ENCODE measurements around the gene SKI.

The SKI gene

DNA sequence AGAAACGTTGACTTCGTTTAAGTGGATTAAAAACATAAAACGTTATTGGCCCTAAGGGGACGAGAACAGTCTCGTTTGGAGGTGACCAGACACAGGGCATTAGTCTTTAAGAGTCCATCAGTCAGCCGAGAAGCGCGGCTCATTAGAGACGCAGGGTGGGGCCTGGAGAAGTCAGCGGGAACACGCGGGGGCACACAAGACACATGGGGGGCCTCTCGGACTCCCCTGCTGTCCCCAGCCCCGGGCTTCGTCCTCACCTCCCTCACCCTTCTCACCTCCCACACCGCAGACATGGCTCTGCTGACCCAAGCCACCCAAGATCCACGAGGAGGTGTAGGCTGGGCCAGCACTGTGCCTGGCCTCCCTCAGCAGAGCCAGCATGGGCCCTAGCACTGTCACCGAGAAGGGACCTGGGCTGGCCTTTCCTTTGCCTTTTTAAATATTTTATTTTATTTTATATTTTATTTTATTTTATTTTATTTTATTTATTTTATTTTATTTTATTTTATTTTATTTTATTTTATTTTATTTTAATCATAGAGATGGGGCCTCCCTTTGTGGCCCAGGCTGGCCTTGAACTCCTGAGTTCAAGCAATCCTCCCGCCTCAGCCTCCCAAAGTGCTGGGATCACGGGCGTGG lies 114.4 kb downstream of the SKI start:
- H3K9me3 ChIP-seq (ENCODE audit: control insufficient read depth in 2 of 2, low read length in 2 of 2): no peaks in the 10 kb centered on the region

DNA sequence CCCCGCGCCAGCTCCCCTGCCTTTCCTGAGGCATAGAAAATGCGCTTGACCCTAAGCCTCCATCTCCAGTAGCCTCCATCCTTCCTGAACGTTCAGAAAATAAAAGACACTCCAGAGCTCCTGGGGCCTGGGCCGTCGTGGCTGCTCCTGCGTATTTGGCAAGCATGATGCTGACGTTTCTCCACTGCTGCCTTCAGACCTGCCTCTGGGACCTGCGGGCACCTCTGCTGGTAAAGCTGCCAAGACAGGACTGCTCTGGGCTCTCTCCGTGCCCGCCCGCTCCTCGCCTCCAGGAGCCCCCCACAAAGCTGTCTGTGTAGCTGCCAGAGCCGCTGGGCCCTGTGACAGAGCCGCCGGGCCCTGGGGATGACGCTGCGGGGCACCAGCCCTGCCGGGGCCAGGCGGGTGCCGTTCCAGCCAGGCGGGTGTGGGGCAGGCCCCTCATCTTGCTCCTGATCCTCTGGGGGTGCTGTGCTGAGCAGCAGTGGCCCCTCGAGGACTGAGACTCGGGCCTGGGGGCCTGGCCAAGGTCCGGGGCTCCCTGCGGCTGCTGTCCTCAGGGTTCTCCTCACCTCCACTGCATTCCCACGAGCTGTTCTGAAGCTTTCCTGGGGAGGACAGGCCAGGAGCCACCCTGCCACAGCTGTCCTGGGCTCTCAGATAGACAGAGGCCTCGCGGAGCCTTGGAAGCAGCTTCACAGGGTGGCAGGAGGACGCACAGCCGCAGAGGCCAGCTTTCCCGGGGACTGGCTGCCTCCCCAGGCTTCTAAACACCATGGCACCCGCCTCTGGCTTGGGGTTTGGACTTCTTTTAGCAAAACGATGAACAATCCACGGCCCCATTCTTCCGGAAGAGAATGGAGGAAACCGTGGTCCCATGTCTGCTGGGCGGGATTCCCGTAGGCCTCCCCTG lies 115.2 kb downstream of the SKI start:
- Histone ChIP-seq H3K36me3 (ENCODE audit: control insufficient read depth in 2 of 2, insufficient read depth in 2 of 2, low read length in 2 of 2) (no peaks in the 10 kb centered on the region), H3K27ac (ENCODE audit: low read length) (no peak overlapping the region), H3K9ac (ENCODE audit: low read length in 2 of 2) (no peak overlapping the region), H3K4me3 (ENCODE audit: low read length in 2 of 2) (no peak overlapping the region), H3K9me3 (ENCODE audit: control insufficient read depth in 2 of 2, low read length in 2 of 2) (no peaks in the 10 kb centered on the region), H3K4me1 (ENCODE audit: control insufficient read depth, insufficient read depth, low read length) (no peaks in the 10 kb centered on the region), H3K27me3 (ENCODE audit: control insufficient read depth in 1 of 2, insufficient read depth in 2 of 2, low read length in 2 of 2) (no peaks in the 10 kb centered on the region)

More for the DNA sequence above, 114.4 kb downstream of the SKI start:
- no peaks in the 10 kb centered on the region for H3K36me3 ChIP-seq (ENCODE audit: control insufficient read depth in 2 of 2, insufficient read depth in 2 of 2, low read length in 2 of 2)
- H3K9ac ChIP-seq (ENCODE audit: low read length in 2 of 2): no peak overlapping the region
- no peak overlapping the region for H3K27ac ChIP-seq (ENCODE audit: low read length)
- no peaks in the 10 kb centered on the region for H3K4me1 ChIP-seq (ENCODE audit: control insufficient read depth, insufficient read depth, low read length)
- no peaks in the 10 kb centered on the region for H3K27me3 ChIP-seq (ENCODE audit: control insufficient read depth in 1 of 2, insufficient read depth in 2 of 2, low read length in 2 of 2)
- no peak overlapping the region for H3K4me3 ChIP-seq (ENCODE audit: low read length in 2 of 2)

DNA sequence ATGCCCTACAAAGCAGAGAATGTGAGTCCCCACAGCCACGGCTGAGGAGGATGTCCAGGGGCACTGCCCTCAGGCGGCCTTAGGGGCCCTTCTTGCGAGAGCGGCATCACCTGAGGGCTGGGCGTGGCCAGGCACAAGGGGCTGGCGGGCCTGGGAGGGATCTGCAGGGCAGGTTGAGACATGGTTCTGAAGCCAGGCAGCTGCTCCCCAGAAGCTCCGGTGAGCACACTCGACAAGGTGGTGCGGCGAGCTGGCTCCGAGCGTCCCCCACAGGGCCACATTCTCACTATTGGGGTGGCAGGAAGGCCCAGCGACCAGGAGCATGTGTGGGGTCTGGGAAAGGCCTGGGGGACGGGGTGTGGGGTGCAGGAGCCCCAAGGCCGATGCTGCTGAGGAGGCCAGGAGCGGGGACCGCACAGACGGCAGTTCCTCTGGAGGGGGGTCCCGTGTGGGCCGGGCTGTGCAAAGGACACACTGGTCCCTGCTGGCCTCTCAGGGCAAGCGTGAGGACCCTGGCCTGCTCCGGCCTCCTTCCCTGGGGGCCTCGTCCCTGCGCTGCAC lies 116.1 kb downstream of the SKI start:
- no peaks in the 10 kb centered on the region for H3K9me3 ChIP-seq (ENCODE audit: control insufficient read depth in 2 of 2, low read length in 2 of 2)
- H3K4me3 ChIP-seq (ENCODE audit: low read length in 2 of 2): no peak overlapping the region
- H3K27ac ChIP-seq (ENCODE audit: low read length): no peak overlapping the region
- H3K9ac ChIP-seq (ENCODE audit: low read length in 2 of 2): no peak overlapping the region
- no peaks in the 10 kb centered on the region for H3K36me3 ChIP-seq (ENCODE audit: control insufficient read depth in 2 of 2, insufficient read depth in 2 of 2, low read length in 2 of 2)
- H3K4me1 ChIP-seq (ENCODE audit: control insufficient read depth, insufficient read depth, low read length): no peaks in the 10 kb centered on the region
- no peaks in the 10 kb centered on the region for H3K27me3 ChIP-seq (ENCODE audit: control insufficient read depth in 1 of 2, insufficient read depth in 2 of 2, low read length in 2 of 2)

DNA sequence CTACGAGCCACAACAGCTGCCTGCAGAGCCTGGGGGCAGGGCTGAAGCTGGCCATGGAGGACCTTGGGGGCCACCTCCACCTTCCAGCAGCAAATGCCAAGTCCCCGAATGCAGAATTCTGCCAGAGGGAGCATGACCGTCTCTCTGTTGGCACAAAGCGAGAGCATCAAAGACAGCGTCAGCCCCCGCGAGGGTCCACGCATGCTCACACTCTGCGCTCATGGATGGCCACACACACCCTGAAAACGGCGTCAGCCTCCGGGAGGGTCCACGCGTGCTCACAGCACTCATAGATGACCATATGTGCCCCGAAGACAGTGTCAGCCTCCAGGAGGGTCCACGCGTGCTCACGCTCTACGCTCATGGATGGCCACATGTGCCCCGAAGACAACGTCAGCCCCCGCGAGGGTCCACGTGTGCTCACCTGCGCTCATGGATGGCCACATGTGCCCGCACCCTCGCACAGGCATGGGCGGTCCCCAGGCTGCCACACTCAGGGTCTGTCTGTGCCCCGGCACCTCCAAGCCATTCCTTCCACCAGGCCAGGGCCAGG lies 116.7 kb downstream of the SKI start:
- H3K9me3 ChIP-seq (ENCODE audit: control insufficient read depth in 2 of 2, low read length in 2 of 2): no peaks in the 10 kb centered on the region
- no peaks in the 10 kb centered on the region for H3K36me3 ChIP-seq (ENCODE audit: control insufficient read depth in 2 of 2, insufficient read depth in 2 of 2, low read length in 2 of 2)

DNA sequence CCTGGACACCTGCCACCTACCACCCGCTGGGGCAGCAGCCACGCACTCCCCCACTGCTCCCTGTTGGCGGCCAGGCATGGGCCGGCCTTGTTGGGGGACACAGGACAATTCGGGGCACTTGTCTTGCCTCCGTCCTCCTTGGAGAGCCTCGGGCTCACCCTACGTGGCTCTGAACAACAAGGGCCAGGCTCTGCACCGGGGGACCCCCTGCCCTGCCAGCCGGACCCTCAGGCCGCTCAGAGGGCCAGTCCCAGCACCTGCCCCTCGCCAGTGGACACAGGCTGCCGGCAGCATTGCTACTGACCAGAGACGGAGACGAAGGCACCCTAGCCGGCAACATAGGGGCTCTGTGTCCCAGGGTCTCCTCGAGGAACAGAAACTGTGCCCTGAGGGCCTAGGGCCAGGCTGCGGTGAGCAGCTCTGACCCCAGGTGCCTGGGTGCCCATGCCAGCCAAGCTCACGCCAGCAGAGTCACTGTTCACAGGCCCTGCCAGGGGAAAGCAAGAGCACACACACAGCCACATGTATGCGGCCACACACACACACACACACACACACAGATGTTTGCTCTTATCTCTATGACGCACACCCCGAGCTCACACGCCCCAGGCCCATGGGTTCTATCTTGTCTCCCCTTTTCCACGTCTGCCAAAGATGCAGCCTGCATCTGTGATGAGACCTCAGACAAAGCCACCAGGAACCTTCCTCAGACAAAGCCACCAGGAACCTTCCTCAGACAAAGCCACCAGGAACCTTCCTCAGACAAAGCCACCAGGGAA lies 117.4 kb downstream of the SKI start:
- no peak overlapping the region for H3K4me3 ChIP-seq (ENCODE audit: low read length in 2 of 2)
- H3K27ac ChIP-seq (ENCODE audit: low read length): no peak overlapping the region
- H3K9ac ChIP-seq (ENCODE audit: low read length in 2 of 2): no peak overlapping the region
- H3K27me3 ChIP-seq (ENCODE audit: control insufficient read depth in 1 of 2, insufficient read depth in 2 of 2, low read length in 2 of 2): no peaks in the 10 kb centered on the region
- no peaks in the 10 kb centered on the region for H3K36me3 ChIP-seq (ENCODE audit: control insufficient read depth in 2 of 2, insufficient read depth in 2 of 2, low read length in 2 of 2)
- no peaks in the 10 kb centered on the region for H3K9me3 ChIP-seq (ENCODE audit: control insufficient read depth in 2 of 2, low read length in 2 of 2)
- H3K4me1 ChIP-seq (ENCODE audit: control insufficient read depth, insufficient read depth, low read length): no peaks in the 10 kb centered on the region

More for the DNA sequence above, 116.7 kb downstream of the SKI start:
- Histone ChIP-seq H3K9ac (ENCODE audit: low read length in 2 of 2) (no peak overlapping the region), H3K27ac (ENCODE audit: low read length) (no peak overlapping the region), H3K4me1 (ENCODE audit: control insufficient read depth, insufficient read depth, low read length) (no peaks in the 10 kb centered on the region), H3K27me3 (ENCODE audit: control insufficient read depth in 1 of 2, insufficient read depth in 2 of 2, low read length in 2 of 2) (no peaks in the 10 kb centered on the region), H3K4me3 (ENCODE audit: low read length in 2 of 2) (no peak overlapping the region)

DNA sequence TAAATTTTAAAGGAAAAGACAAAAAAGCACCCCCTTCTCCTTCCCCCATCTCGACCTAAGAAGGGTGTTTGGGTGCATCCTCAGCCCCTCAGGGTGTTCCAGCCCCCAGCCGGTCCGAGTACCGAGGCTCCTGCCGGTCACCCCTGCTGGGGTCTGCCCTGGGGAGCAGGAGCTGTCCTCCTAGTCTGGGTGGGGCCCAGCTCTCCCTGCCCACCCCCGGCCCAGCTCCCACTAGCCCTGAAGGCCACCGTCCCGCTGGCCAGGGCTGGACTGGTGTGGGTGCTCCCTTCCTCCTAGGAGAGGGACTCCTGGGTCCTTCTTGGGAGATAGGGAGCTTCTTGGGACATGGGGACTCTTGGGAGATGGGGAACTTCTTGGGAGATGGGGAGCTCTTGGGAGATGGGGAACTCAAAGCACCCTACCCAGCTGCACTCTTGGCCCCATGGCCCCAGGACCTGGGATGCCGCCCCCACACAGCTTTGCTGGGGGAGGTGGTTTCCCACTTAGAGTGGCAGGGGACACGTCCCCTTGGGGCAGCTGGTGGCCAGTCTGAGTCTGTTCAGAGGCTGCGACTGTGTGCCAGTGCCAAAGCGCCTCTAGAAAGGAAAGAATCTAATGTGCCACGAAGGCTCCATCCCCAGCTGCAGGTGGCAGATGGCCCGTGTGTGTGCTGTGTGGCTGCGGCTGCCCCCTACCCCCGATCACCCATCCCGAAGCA lies 118.7 kb downstream of the SKI start:
- H3K27ac ChIP-seq (ENCODE audit: low read length): no peak overlapping the region

DNA sequence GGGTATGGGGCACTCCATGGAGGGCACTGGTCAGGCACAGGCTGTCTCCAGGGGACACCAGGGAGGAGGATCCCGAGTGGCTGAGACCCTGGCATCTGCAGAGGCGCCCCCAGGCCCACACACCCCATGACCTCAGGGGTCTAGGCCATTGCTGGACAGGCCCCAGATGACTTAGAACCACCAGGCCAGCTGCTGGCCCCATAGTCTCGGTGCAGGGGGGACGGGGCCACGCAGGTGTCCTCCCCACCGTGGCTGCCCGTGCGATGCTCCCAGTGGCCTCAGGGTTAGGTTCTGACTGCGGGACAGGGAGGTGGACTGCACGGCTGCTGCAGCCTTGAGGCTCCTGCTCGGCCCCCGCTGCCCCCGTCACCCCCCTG lies 119.3 kb downstream of the SKI start:
- Histone ChIP-seq H3K4me1 (ENCODE audit: control insufficient read depth, insufficient read depth, low read length) (no peaks in the 10 kb centered on the region), H3K9me3 (ENCODE audit: control insufficient read depth in 2 of 2, low read length in 2 of 2) (no peaks in the 10 kb centered on the region), H3K9ac (ENCODE audit: low read length in 2 of 2) (no peak overlapping the region), H3K36me3 (ENCODE audit: control insufficient read depth in 2 of 2, insufficient read depth in 2 of 2, low read length in 2 of 2) (no peaks in the 10 kb centered on the region), H3K4me3 (ENCODE audit: low read length in 2 of 2) (no peak overlapping the region), H3K27ac (ENCODE audit: low read length) (no peak overlapping the region), H3K27me3 (ENCODE audit: control insufficient read depth in 1 of 2, insufficient read depth in 2 of 2, low read length in 2 of 2) (no peaks in the 10 kb centered on the region)

More for the DNA sequence above, 118.7 kb downstream of the SKI start:
- Histone ChIP-seq H3K4me3 (ENCODE audit: low read length in 2 of 2) (no peak overlapping the region), H3K27me3 (ENCODE audit: control insufficient read depth in 1 of 2, insufficient read depth in 2 of 2, low read length in 2 of 2) (no peaks in the 10 kb centered on the region), H3K9me3 (ENCODE audit: control insufficient read depth in 2 of 2, low read length in 2 of 2) (no peaks in the 10 kb centered on the region), H3K9ac (ENCODE audit: low read length in 2 of 2) (no peak overlapping the region), H3K36me3 (ENCODE audit: control insufficient read depth in 2 of 2, insufficient read depth in 2 of 2, low read length in 2 of 2) (no peaks in the 10 kb centered on the region), H3K4me1 (ENCODE audit: control insufficient read depth, insufficient read depth, low read length) (no peaks in the 10 kb centered on the region)

DNA sequence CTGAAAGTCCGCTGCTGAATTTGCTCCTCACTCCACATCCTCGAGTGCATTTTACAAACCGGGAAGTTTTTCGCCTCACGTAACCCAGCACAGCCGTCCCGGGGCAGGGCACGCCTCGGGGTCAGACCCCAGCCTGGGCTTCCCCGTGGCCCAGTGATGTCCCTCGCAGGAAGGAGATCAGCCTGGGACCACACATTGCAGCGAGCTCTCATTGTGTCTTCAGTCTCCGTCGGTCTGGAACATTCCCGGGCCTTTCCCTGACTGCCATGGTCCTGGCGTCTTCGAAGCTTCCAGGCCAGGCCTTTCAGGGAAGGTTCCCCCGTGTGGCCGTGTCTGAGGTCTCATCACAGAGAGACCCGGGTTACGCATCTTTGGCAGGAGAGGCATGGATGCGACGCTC lies 119.8 kb downstream of the SKI start:
- H3K36me3 ChIP-seq (ENCODE audit: control insufficient read depth in 2 of 2, insufficient read depth in 2 of 2, low read length in 2 of 2): no peaks in the 10 kb centered on the region
- no peaks in the 10 kb centered on the region for H3K9me3 ChIP-seq (ENCODE audit: control insufficient read depth in 2 of 2, low read length in 2 of 2)
- H3K27ac ChIP-seq (ENCODE audit: low read length): no peak overlapping the region
- no peaks in the 10 kb centered on the region for H3K4me1 ChIP-seq (ENCODE audit: control insufficient read depth, insufficient read depth, low read length)
- H3K27me3 ChIP-seq (ENCODE audit: control insufficient read depth in 1 of 2, insufficient read depth in 2 of 2, low read length in 2 of 2): no peaks in the 10 kb centered on the region
- no peak overlapping the region for H3K9ac ChIP-seq (ENCODE audit: low read length in 2 of 2)
- H3K4me3 ChIP-seq (ENCODE audit: low read length in 2 of 2): no peak overlapping the region

DNA sequence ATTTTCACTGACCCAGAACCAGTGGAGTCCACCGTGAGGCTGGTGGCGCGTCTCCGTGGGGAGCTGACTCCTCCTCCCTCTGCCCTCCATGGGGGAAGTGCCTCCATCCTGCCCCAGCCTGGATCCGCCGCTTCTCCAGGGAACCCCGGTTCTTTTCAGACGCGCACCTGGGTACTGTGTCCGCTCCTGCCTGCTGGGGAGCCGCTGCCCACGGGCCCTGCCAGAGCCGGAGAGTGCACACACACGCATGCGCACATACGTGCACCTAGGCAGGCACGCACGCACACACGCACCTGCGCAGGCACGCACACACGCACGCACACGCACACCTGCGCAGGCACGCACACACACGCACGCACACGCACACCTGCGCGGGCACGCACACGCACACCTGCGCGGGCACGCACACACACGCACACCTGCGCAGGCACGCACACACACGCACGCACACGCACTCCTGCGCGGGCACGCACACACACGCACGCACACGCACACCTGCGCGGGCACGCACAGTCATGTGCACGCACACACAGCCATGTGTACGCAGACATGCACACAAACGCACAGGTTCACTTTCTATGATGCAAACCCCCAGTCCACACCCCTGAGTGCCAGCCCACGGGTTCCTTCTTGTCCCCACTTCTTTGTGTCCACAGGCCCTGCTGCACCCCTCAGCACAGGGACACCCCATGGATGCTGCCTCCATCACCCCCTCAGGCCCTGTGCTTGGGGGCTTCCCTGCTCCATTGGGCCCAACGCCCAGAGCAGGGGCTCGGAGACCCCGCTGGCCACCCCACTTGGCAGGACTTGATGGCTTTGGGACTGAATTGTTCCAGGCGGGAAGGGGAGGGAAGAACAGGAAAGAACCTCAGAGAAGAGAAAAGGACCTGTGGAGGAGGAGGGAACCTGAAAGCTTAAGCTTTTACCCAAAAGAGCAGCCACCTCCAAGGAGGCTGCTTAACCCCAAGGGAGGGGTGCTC lies 120.5 kb downstream of the SKI start:
- H3K4me3 ChIP-seq (ENCODE audit: low read length in 2 of 2): no peak overlapping the region
- H3K4me1 ChIP-seq (ENCODE audit: control insufficient read depth, insufficient read depth, low read length): peaks cover 5% of the 10 kb centered on the region
- H3K36me3 ChIP-seq (ENCODE audit: control insufficient read depth in 2 of 2, insufficient read depth in 2 of 2, low read length in 2 of 2): no peaks in the 10 kb centered on the region
- no peak overlapping the region for H3K9ac ChIP-seq (ENCODE audit: low read length in 2 of 2)
- no peaks in the 10 kb centered on the region for H3K27me3 ChIP-seq (ENCODE audit: control insufficient read depth in 1 of 2, insufficient read depth in 2 of 2, low read length in 2 of 2)
- H3K9me3 ChIP-seq (ENCODE audit: control insufficient read depth in 2 of 2, low read length in 2 of 2): no peaks in the 10 kb centered on the region
- H3K27ac ChIP-seq (ENCODE audit: low read length): no peak overlapping the region
